Fibroblast of lung (primary cell): ENCODE measurements around the gene SLC6A19. TPM values are rescaled to one million over a fixed set of nuclear protein-coding genes. Genes with fewer than 3 reads are reported as not detected.

ENCODE experiments used
- DNase-seq, 2 donors: peaks; one replicate each; pipeline versions ENCODE4 v3.0.0 to v3.0.0-alpha.2; 2010; ENCODE audit warnings: low read depth in 2 of 2
- H2AFZ ChIP-seq: 2 replicates; pipeline ENCODE4 v1.5.1; 2012; ENCODE audit warnings: low read length, control low read depth, inconsistent platforms
- H3K27ac ChIP-seq: 2 replicates; pipeline ENCODE4 v1.5.1; 2011; ENCODE audit warnings: low read length, control low read depth; ENCODE audit not compliant: insufficient read depth
- H3K27me3 ChIP-seq: 2 replicates; pipeline ENCODE4 v1.5.1; 2011; ENCODE audit warnings: mild to moderate bottlenecking, low read length; ENCODE audit not compliant: control insufficient read depth, insufficient read depth
- H3K36me3 ChIP-seq: 2 replicates; pipeline ENCODE4 v1.5.1; 2011; ENCODE audit warnings: low read length; ENCODE audit not compliant: control insufficient read depth, insufficient read depth
- H3K4me1 ChIP-seq: 2 replicates; pipeline ENCODE4 v1.5.1; 2011; ENCODE audit warnings: low read length; ENCODE audit not compliant: control insufficient read depth, insufficient read depth; ENCODE audit errors: extremely low read depth
- H3K4me2 ChIP-seq: 2 replicates; pipeline ENCODE4 v1.5.1; 2011; ENCODE audit warnings: low read length, control low read depth; ENCODE audit not compliant: insufficient read depth; ENCODE audit errors: extremely low read depth
- H3K4me3 ChIP-seq, 4 experiments: fragments of 200-600 bp in 1 of 4; sonication (generic) in 1 of 4; replicated peaks in 1 of 4; 2 replicates each; pipeline ENCODE4 v1.5.1; 2011 to 2016; ENCODE audit warnings: low read length in 4 of 4, low read depth in 3 of 4, mild to moderate bottlenecking in 3 of 4, control low read depth in 2 of 4, inconsistent platforms in 1 of 4, mixed read lengths in 1 of 4; ENCODE audit not compliant: insufficient read depth in 1 of 4; ENCODE audit errors: control extremely low read depth in 1 of 4
- H3K79me2 ChIP-seq: 2 replicates; pipeline ENCODE4 v1.5.1; 2012; ENCODE audit warnings: mild to moderate bottlenecking, low read length, inconsistent platforms; ENCODE audit not compliant: control insufficient read depth, insufficient read depth
- H3K9ac ChIP-seq: 2 replicates; pipeline ENCODE4 v1.5.1; 2011; ENCODE audit warnings: mild to moderate bottlenecking, low read length, control low read depth; ENCODE audit not compliant: insufficient read depth
- H3K9me3 ChIP-seq: 2 replicates; pipeline ENCODE4 v1.5.1; 2012; ENCODE audit warnings: low read depth, low read length; ENCODE audit not compliant: control insufficient read depth, insufficient read depth
- H4K20me1 ChIP-seq: 2 replicates; pipeline ENCODE4 v1.5.1; 2011; ENCODE audit warnings: low read length; ENCODE audit not compliant: control insufficient read depth, insufficient read depth; ENCODE audit errors: extremely low read depth
- EZH2 ChIP-seq: IDR thresholded peaks from 2 replicates; pipeline ENCODE4 v1.5.1; 2012; ENCODE audit warnings: low read length, control low read depth, mild to moderate bottlenecking; ENCODE audit errors: missing control alignments
- polyA plus RNA-seq, 2 donors: library from polyadenylated mRNA; depleted of rRNA in 1 of 2; stranded (reverse) in 1 of 2; unstranded in 1 of 2; fragments of >200 nt; gene quantifications; 2 replicates each; pipeline ENCODE4 v1.2.1, GENCODE V29; 2011 to 2012; ENCODE audit warnings: missing spikeins in 1 of 2
- total RNA-seq: library from RNA; depleted of rRNA; stranded (reverse); fragments of >200 nt; gene quantifications from 2 replicates; pipeline ENCODE4 v1.2.1, GENCODE V29; 2014
- TF ChIP-seq, protein P1 (sequence below), 2 donors: IDR thresholded peaks in 1 of 2; conservative IDR thresholded peaks in 1 of 2; 1 replicate in 1 of 2; 2 replicates in 1 of 2; pipeline ENCODE4 v1.5.1; 2011 to 2012; ENCODE audit warnings: low read length in 2 of 2, control low read depth in 1 of 2, inconsistent platforms in 1 of 2, low read depth in 1 of 2, mild to moderate bottlenecking in 1 of 2

SLC6A19 gene
- total and polyA plus RNA-seq, 2 donors (not counting 1 experiment from before 2014, with no cell fraction given) = not detected

DNA sequence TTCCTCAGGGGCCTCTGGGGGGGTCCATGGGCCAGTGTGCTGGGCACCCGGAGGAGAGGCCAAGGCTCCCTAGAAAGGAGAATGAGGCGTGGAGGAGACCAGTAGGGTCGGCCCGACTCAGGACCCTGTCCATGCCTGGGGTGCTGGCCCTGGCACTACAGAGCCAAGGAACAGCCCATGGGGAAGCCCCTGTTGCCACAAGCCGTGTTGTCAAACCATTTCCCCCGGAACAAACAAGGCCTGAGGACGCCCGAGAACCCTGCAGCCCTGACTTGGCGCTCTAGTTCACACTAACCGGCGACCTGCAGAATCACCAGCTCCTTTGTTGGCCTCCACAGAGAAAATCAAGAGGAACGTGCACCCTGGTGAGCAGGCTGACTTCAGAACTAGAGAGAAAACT is 48.0 kb upstream of the SLC6A19 start:
- Histone ChIP-seq H2AFZ (no peak overlapping the region), H4K20me1 (no peaks in the 10 kb centered on the region), H3K9me3 (no peaks in the 10 kb centered on the region), H3K36me3 (no peaks in the 10 kb centered on the region), H3K4me1 (no peaks in the 10 kb centered on the region), H3K79me2 (no peaks in the 10 kb centered on the region), H3K27ac (no peak overlapping the region), H3K27me3 (peaks cover 14% of the 10 kb centered on the region), H3K4me3 (no peak overlapping the region), H3K9ac (no peak overlapping the region), H3K4me2 (no peak overlapping the region)
- DNase-seq = no peak
- TF ChIP-seq, protein P1, sequence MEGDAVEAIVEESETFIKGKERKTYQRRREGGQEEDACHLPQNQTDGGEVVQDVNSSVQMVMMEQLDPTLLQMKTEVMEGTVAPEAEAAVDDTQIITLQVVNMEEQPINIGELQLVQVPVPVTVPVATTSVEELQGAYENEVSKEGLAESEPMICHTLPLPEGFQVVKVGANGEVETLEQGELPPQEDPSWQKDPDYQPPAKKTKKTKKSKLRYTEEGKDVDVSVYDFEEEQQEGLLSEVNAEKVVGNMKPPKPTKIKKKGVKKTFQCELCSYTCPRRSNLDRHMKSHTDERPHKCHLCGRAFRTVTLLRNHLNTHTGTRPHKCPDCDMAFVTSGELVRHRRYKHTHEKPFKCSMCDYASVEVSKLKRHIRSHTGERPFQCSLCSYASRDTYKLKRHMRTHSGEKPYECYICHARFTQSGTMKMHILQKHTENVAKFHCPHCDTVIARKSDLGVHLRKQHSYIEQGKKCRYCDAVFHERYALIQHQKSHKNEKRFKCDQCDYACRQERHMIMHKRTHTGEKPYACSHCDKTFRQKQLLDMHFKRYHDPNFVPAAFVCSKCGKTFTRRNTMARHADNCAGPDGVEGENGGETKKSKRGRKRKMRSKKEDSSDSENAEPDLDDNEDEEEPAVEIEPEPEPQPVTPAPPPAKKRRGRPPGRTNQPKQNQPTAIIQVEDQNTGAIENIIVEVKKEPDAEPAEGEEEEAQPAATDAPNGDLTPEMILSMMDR (conservative IDR thresholded peaks at IDR 0.05 in 1 of 2, IDR thresholded peaks at IDR 0.05 in 1 of 2; ENCODE audit: low read depth in 1 of 2, low read length in 2 of 2) = no peak
- TF ChIP-seq EZH2 = no peak

DNA sequence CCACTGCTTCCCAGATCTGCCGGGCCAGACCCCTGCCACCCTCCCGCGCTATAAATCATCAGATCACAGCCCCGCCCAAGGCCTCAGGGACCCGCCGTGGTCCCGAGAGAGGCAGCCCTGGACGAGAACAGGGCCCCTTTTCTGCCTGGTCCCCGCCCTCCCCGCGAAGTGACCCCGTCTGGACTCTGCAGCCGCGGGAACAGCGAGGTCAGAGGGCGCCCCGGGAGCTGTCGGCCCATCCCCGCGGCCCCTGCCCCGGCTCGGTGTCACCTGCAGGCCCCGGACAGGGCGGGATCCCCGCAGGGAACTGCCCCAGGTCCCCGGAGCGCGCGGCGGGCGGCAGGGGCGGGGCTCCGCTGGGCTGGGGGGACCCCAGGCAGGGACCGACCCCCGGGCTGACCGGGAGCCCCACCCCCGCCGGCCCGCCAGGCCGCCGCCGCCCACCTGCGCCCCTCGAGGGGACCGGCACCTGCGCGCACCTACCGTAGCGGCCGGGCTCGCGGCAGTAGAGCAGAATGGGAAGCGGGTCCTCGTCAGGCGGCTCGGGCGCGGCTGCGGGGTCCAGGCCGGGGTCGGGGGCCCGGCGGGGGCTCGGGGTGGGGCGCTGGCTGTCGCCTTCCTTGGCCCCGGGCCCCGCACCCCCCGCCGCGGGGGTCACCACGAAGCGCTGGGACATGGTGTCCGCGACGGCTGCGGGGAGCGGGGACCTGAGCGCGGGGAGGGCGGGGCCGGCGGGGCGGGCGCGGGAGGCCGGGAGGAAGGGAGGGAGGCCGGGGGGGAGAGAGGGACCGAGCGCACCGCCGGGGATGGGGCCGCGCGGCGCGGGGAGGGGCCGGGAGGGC is 46.0 kb upstream of the SLC6A19 start:
- Histone ChIP-seq H3K79me2 (no peaks in the 10 kb centered on the region), H3K36me3 (no peaks in the 10 kb centered on the region), H3K9ac (no peak overlapping the region), H3K27me3 (peaks cover 14% of the 10 kb centered on the region), H2AFZ (no peak overlapping the region), H3K4me1 (no peaks in the 10 kb centered on the region), H3K27ac (no peak overlapping the region), H3K4me2 (no peak overlapping the region), H4K20me1 (no peaks in the 10 kb centered on the region), H3K9me3 (no peaks in the 10 kb centered on the region), H3K4me3 (no peak overlapping the region)
- TF ChIP-seq EZH2 = no peak
- TF ChIP-seq, protein P1 (conservative IDR thresholded peaks at IDR 0.05 in 1 of 2, IDR thresholded peaks at IDR 0.05 in 1 of 2; ENCODE audit: low read depth in 1 of 2, low read length in 2 of 2) = no peak
- DNase-seq = no peak

DNA sequence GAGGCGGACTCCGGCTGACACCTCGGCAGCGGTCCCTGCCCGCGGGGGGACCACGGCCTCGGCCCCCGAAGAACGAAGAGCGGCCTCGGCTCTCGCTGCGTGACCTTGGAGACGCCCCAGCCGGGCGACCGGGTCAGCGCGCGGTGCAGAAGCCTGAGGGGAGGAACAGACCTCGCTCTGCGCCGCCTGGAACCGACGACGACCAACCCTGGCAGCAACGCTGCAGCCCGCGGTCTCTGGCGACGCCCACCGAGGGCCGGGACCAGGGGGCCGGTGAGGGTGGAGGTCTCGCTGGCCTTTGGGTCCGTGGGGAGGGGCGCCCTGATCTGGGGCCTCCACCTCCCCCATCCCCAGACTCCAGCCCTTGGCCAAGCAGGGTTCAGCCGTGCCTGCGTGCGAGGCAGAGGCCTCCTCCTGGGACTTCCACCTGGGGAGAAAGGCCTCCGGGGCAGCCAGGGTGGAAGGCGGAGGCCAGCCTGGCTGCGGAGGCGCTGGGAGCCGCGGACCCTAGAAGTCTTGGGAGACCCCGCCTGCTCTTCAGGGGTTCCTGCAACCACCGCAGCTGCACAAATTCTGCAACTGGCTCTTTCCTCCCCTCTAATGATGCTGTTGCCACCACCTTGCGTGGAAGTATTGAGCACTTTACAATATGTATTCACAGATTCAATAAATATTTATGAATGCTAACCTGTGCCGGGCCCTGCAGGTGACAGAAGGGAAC is 45.2 kb upstream of the SLC6A19 start:
- no peak for DNase-seq
- no peaks in the 10 kb centered on the region for H3K36me3 ChIP-seq
- no peak overlapping the region for H3K27ac ChIP-seq
- H3K27me3 ChIP-seq = peaks cover 14% of the 10 kb centered on the region
- no peak overlapping the region for H2AFZ ChIP-seq
- no peaks in the 10 kb centered on the region for H3K9me3 ChIP-seq
- TF ChIP-seq, protein P1 (conservative IDR thresholded peaks at IDR 0.05 in 1 of 2, IDR thresholded peaks at IDR 0.05 in 1 of 2; ENCODE audit: low read depth in 1 of 2, low read length in 2 of 2) = no peak
- TF ChIP-seq EZH2 = no peak
- no peak overlapping the region for H3K4me3 ChIP-seq
- H3K79me2 ChIP-seq = no peaks in the 10 kb centered on the region
- no peaks in the 10 kb centered on the region for H4K20me1 ChIP-seq
- no peak overlapping the region for H3K4me2 ChIP-seq
- no peaks in the 10 kb centered on the region for H3K4me1 ChIP-seq
- no peak overlapping the region for H3K9ac ChIP-seq
